ENCODE data around the gene C22orf23. TPM values are rescaled to one million over a fixed set of nuclear protein-coding genes. Genes with fewer than 3 reads are reported as not detected.

The C22orf23 gene
- total and polyA plus RNA-seq, 5 donors from 2014 or later, result not detected

DNA sequence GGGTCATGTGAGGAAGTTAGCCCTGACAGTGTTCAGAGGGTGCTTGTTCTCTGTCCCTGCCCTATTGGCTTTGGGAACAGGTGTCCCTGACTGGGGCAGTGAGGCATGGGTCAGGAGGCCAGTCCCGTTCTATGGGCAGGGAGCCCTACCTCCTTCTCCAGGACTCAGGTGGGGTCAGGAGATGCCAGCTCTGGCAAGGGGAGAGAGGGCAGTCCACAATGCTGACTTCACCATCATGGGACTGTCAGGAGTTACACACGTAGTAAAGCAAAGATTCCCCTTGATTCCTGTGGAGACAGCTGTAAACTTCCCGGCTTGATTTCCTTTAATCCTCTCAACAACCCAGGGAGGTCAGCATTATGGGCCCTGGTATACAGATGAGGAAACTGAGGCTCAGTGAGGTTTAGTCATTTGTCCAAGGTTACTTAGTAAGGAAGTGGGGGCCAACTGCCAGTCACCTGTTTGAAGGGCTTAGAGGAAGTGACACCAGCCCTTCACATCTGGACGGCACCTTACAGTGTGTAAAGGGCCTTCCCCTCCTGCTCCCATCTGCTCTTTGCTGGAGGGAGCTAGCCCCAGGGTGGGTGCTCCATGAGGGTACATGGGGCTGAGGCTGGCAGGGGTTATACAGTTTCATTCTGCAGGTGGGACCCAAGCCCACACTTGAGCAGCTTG lies 35.4 kb downstream of the C22orf23 start:
- DNase-seq (no peak), ATAC-seq (ENCODE audit: low read depth in 2 of 2) (no peak)
- H3K9me3 Mint-ChIP-seq, result no peaks in the 10 kb centered on the region
- Histone ChIP-seq H3K4me3 (ENCODE audit: low read depth, low read length) (no peak overlapping the region), H3K9me3 (ENCODE audit: control insufficient read depth in 2 of 2, low read length in 2 of 2) (no peaks in the 10 kb centered on the region), H3K27ac (ENCODE audit: insufficient read depth, low read length, poor library complexity, severe bottlenecking) (no peak overlapping the region), H3K27me3 (ENCODE audit: control insufficient read depth, insufficient read depth, low read length) (no peaks in the 10 kb centered on the region), H3K36me3 (ENCODE audit: control insufficient read depth, insufficient read depth, low read length) (peaks cover 23% of the 10 kb centered on the region), H3K4me1 (ENCODE audit: control insufficient read depth, insufficient read depth, low read length, poor library complexity, severe bottlenecking) (no peaks in the 10 kb centered on the region)
- peaks cover 14% of the 10 kb centered on the region for H3K36me3 Mint-ChIP-seq
- H3K4me1 Mint-ChIP-seq, result peaks cover 0 to 4% (median 2%) of the 10 kb centered on the region in 4 donors
- no peak overlapping the region for H3K4me3 Mint-ChIP-seq
- H3K27ac Mint-ChIP-seq, result peak overlapping the region in 1 of 3 donors; percentile 78
- H3K27me3 Mint-ChIP-seq, result no peaks in the 10 kb centered on the region

DNA sequence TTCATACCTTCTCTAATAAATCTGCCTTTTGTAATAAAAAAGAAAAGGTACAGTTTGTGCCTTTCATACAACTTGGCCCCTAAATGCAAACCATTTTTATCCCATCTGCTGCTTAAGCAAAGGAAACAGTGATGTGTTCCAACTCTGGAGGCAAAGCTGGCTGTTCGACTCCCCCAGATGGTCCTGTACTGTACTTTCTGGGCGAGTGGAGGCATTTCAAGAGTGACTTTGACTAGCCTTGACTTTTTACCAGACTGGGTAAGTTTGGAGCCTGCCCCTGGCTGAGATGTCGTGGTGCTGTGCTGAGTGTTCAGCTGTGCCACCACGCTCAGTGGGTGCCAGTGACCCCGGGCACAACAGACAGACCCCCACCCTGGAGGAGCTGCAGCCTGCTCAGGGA lies 37.1 kb downstream of the C22orf23 start:
- no peak overlapping the region for H3K4me3 Mint-ChIP-seq
- no peaks in the 10 kb centered on the region for H3K9me3 ChIP-seq (ENCODE audit: control insufficient read depth in 2 of 2, low read length in 2 of 2)
- H3K4me3 ChIP-seq (ENCODE audit: low read depth, low read length), result no peak overlapping the region
- no peaks in the 10 kb centered on the region for H3K27me3 Mint-ChIP-seq
- H3K36me3 Mint-ChIP-seq, result peaks cover 11% of the 10 kb centered on the region
- H3K9me3 Mint-ChIP-seq, result no peaks in the 10 kb centered on the region
- peaks cover 0 to 12% (median 3%) of the 10 kb centered on the region in 4 donors for H3K4me1 Mint-ChIP-seq
- no peaks in the 10 kb centered on the region for H3K27me3 ChIP-seq (ENCODE audit: control insufficient read depth, insufficient read depth, low read length)
- no peak overlapping the region for H3K27ac ChIP-seq (ENCODE audit: insufficient read depth, low read length, poor library complexity, severe bottlenecking)
- no peak overlapping the region for H3K27ac Mint-ChIP-seq
- no peak for DNase-seq
- no peak for ATAC-seq (ENCODE audit: low read depth in 2 of 2)
- H3K36me3 ChIP-seq (ENCODE audit: control insufficient read depth, insufficient read depth, low read length), result peaks cover 23% of the 10 kb centered on the region
- H3K4me1 ChIP-seq (ENCODE audit: control insufficient read depth, insufficient read depth, low read length, poor library complexity, severe bottlenecking), result no peaks in the 10 kb centered on the region

GRCh38 chr22:37913233-37913721 lies 40.1 kb downstream of the C22orf23 start:
- DNase-seq (no peak), ATAC-seq (ENCODE audit: low read depth in 2 of 2) (no peak)
- Histone ChIP-seq H3K4me3 (ENCODE audit: low read depth, low read length) (no peak overlapping the region), H3K4me1 (ENCODE audit: control insufficient read depth, insufficient read depth, low read length, poor library complexity, severe bottlenecking) (no peaks in the 10 kb centered on the region), H3K36me3 (ENCODE audit: control insufficient read depth, insufficient read depth, low read length) (peaks cover 12% of the 10 kb centered on the region), H3K9me3 (ENCODE audit: control insufficient read depth in 2 of 2, low read length in 2 of 2) (no peaks in the 10 kb centered on the region), H3K27ac (ENCODE audit: insufficient read depth, low read length, poor library complexity, severe bottlenecking) (no peak overlapping the region), H3K27me3 (ENCODE audit: control insufficient read depth, insufficient read depth, low read length) (no peaks in the 10 kb centered on the region)
- Mint-ChIP-seq H3K4me3 (no peak overlapping the region), H3K27ac (peak overlapping the region in 1 of 3 donors; percentile 62), H3K27me3 (no peaks in the 10 kb centered on the region), H3K36me3 (peaks cover 11% of the 10 kb centered on the region), H3K9me3 (no peaks in the 10 kb centered on the region), H3K4me1 (peaks cover 0 to 22% (median 13%) of the 10 kb centered on the region in 4 donors)

- H3K27me3 Mint-ChIP-seq, result no peaks in the 10 kb centered on the region
- H3K27ac ChIP-seq (ENCODE audit: insufficient read depth, low read length, poor library complexity, severe bottlenecking), result no peak overlapping the region
- H3K9me3 ChIP-seq (ENCODE audit: control insufficient read depth in 2 of 2, low read length in 2 of 2), result no peaks in the 10 kb centered on the region
- H3K36me3 ChIP-seq (ENCODE audit: control insufficient read depth, insufficient read depth, low read length), result peaks cover 9% of the 10 kb centered on the region
- DNase-seq (no peak), ATAC-seq (ENCODE audit: low read depth in 2 of 2) (no peak)
- no peaks in the 10 kb centered on the region for H3K9me3 Mint-ChIP-seq
- H3K27me3 ChIP-seq (ENCODE audit: control insufficient read depth, insufficient read depth, low read length), result no peaks in the 10 kb centered on the region
- H3K27ac Mint-ChIP-seq, result peak overlapping the region in 2 of 3 donors; percentile 20 to 51
- peaks cover 8% of the 10 kb centered on the region for H3K36me3 Mint-ChIP-seq
- peaks cover 6% of the 10 kb centered on the region for H3K4me1 ChIP-seq (ENCODE audit: control insufficient read depth, insufficient read depth, low read length, poor library complexity, severe bottlenecking)
- no peak overlapping the region for H3K4me3 ChIP-seq (ENCODE audit: low read depth, low read length)
- H3K4me1 Mint-ChIP-seq, result peaks cover 0 to 31% (median 21%) of the 10 kb centered on the region in 4 donors
- H3K4me3 Mint-ChIP-seq, result no peak overlapping the region
Measured at GRCh38 chr22:37912171-37912570, 41.2 kb downstream of the C22orf23 start.

- no peak for ATAC-seq (ENCODE audit: low read depth in 2 of 2)
- Histone ChIP-seq H3K9me3 (ENCODE audit: control insufficient read depth in 2 of 2, low read length in 2 of 2) (no peaks in the 10 kb centered on the region), H3K4me1 (ENCODE audit: control insufficient read depth, insufficient read depth, low read length, poor library complexity, severe bottlenecking) (peaks cover 11% of the 10 kb centered on the region), H3K36me3 (ENCODE audit: control insufficient read depth, insufficient read depth, low read length) (peaks cover 8% of the 10 kb centered on the region), H3K27me3 (ENCODE audit: control insufficient read depth, insufficient read depth, low read length) (no peaks in the 10 kb centered on the region), H3K4me3 (ENCODE audit: low read depth, low read length) (no peak overlapping the region), H3K27ac (ENCODE audit: insufficient read depth, low read length, poor library complexity, severe bottlenecking) (no peak overlapping the region)
- Mint-ChIP-seq H3K4me3 (no peak overlapping the region), H3K27ac (no peak overlapping the region), H3K4me1 (peaks cover 0 to 35% (median 23%) of the 10 kb centered on the region in 4 donors), H3K9me3 (no peaks in the 10 kb centered on the region), H3K36me3 (peaks cover 8% of the 10 kb centered on the region), H3K27me3 (no peaks in the 10 kb centered on the region)
- no peak for DNase-seq
Measured at GRCh38 chr22:37911697-37912096, 41.7 kb downstream of the C22orf23 start.

- Histone ChIP-seq H3K4me1 (ENCODE audit: control insufficient read depth, insufficient read depth, low read length, poor library complexity, severe bottlenecking) (peaks cover 13% of the 10 kb centered on the region), H3K9me3 (ENCODE audit: control insufficient read depth in 2 of 2, low read length in 2 of 2) (no peaks in the 10 kb centered on the region), H3K4me3 (ENCODE audit: low read depth, low read length) (no peak overlapping the region), H3K36me3 (ENCODE audit: control insufficient read depth, insufficient read depth, low read length) (peaks cover 1% of the 10 kb centered on the region), H3K27ac (ENCODE audit: insufficient read depth, low read length, poor library complexity, severe bottlenecking) (no peak overlapping the region), H3K27me3 (ENCODE audit: control insufficient read depth, insufficient read depth, low read length) (no peaks in the 10 kb centered on the region)
- Mint-ChIP-seq H3K36me3 (peaks cover 8% of the 10 kb centered on the region), H3K9me3 (no peaks in the 10 kb centered on the region), H3K27ac (no peak overlapping the region), H3K4me3 (no peak overlapping the region), H3K4me1 (peaks cover 0 to 35% (median 23%) of the 10 kb centered on the region in 4 donors), H3K27me3 (no peaks in the 10 kb centered on the region)
- DNase-seq (no peak), ATAC-seq (ENCODE audit: low read depth in 2 of 2) (no peak)
Measured at GRCh38 chr22:37910890-37911672, 42.3 kb downstream of the C22orf23 start.

DNA sequence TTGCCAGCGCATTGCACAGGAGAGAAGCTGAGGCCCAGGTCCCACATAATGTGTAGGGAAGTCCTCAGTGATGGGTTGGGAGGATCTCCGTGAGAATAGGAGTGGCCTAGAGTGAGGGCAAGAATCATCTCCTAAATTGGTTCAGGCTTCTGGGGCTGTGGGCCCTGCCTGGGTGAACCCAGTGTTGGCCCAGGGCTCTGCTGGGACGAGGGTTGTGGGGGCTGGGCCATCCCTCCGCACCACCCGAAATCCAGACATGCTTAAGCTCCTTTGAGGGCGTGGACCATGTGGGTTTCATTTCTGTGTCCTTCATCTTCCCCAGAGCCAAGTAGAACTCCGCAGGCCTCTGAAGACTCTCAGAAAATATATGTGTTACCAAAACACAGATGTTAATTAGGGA lies 43.6 kb downstream of the C22orf23 start:
- Mint-ChIP-seq H3K4me1 (peaks cover 0 to 43% (median 23%) of the 10 kb centered on the region in 4 donors), H3K36me3 (peaks cover 8% of the 10 kb centered on the region), H3K9me3 (no peaks in the 10 kb centered on the region), H3K4me3 (no peak overlapping the region), H3K27me3 (no peaks in the 10 kb centered on the region), H3K27ac (peak overlapping the region in 1 of 3 donors; percentile 50)
- no peaks in the 10 kb centered on the region for H3K36me3 ChIP-seq (ENCODE audit: control insufficient read depth, insufficient read depth, low read length)
- H3K9me3 ChIP-seq (ENCODE audit: control insufficient read depth in 2 of 2, low read length in 2 of 2), result no peaks in the 10 kb centered on the region
- no peaks in the 10 kb centered on the region for H3K27me3 ChIP-seq (ENCODE audit: control insufficient read depth, insufficient read depth, low read length)
- no peak overlapping the region for H3K4me3 ChIP-seq (ENCODE audit: low read depth, low read length)
- H3K27ac ChIP-seq (ENCODE audit: insufficient read depth, low read length, poor library complexity, severe bottlenecking), result no peak overlapping the region
- no peak for DNase-seq
- no peak for ATAC-seq (ENCODE audit: low read depth in 2 of 2)
- peaks cover 19% of the 10 kb centered on the region for H3K4me1 ChIP-seq (ENCODE audit: control insufficient read depth, insufficient read depth, low read length, poor library complexity, severe bottlenecking)
